Hindlimb muscle (tissue), 1 donor: ENCODE results near the gene PRDM11. TPM values are rescaled to one million over a fixed set of nuclear protein-coding genes. Genes with fewer than 3 reads are reported as not detected.

ENCODE experiments used
- DNase-seq: peaks from one replicate; pipeline ENCODE4 v3.0.0-alpha.2; 2013
- polyA plus RNA-seq: library from polyadenylated mRNA; unstranded; fragments of 120-200 nt; gene quantifications from one replicate; pipeline ENCODE4 v1.2.1, GENCODE V29; 2013; ENCODE audit not compliant: insufficient read length

Gene PRDM11
- polyA plus RNA-seq, 1 donor: 29.4 TPM

- DNase-seq: no peak
Observed at GRCh38 chr11:45178223-45178622, 31.8 kb downstream of the PRDM11 start.

- DNase-seq: no peak
Observed at GRCh38 chr11:45178890-45179671, 32.6 kb downstream of the PRDM11 start.

GRCh38 chr11:45179686-45180178, 33.3 kb downstream of the PRDM11 start:
- DNase-seq: no peak

GRCh38 chr11:45180179-45180847, 33.9 kb downstream of the PRDM11 start:
- DNase-seq: no peak

GRCh38 chr11:45180848-45181192, 34.4 kb downstream of the PRDM11 start:
- DNase-seq: no peak

GRCh38 chr11:45181193-45181888, 34.9 kb downstream of the PRDM11 start:
- DNase-seq: no peak

GRCh38 chr11:45181889-45182550, 35.6 kb downstream of the PRDM11 start:
- DNase-seq: no peak

- no peak for DNase-seq
Observed at GRCh38 chr11:45182902-45183301, 36.5 kb downstream of the PRDM11 start.

GRCh38 chr11:45184640-45185039, 38.2 kb downstream of the PRDM11 start:
- no peak for DNase-seq

- no peak for DNase-seq
Observed at GRCh38 chr11:45185228-45185729, 38.8 kb downstream of the PRDM11 start.

GRCh38 chr11:45187375-45187774, 40.9 kb downstream of the PRDM11 start:
- no peak for DNase-seq

GRCh38 chr11:45188127-45188526, 41.7 kb downstream of the PRDM11 start:
- no peak for DNase-seq

GRCh38 chr11:45189230-45189629, 42.8 kb downstream of the PRDM11 start:
- no peak for DNase-seq

- no peak for DNase-seq
Observed at GRCh38 chr11:45193695-45194094, 47.3 kb downstream of the PRDM11 start.

GRCh38 chr11:45204761-45205160, 58.3 kb downstream of the PRDM11 start:
- DNase-seq: no peak

GRCh38 chr11:45205978-45206377, 59.5 kb downstream of the PRDM11 start:
- no peak for DNase-seq

GRCh38 chr11:45208135-45208534, 61.7 kb downstream of the PRDM11 start:
- no peak for DNase-seq

GRCh38 chr11:45209000-45209879, 62.8 kb downstream of the PRDM11 start:
- no peak for DNase-seq

- peak; percentile 94 for DNase-seq
Observed at GRCh38 chr11:45209891-45210699, 63.7 kb downstream of the PRDM11 start.

- no peak for DNase-seq
Observed at GRCh38 chr11:45210846-45211245, 64.4 kb downstream of the PRDM11 start.

GRCh38 chr11:45211732-45212131, 65.3 kb downstream of the PRDM11 start:
- DNase-seq: no peak
